K562 treated with DMSO at 1 percent for 48 hours (cell line): ENCODE measurements around the gene ACIN1. TPM values are rescaled to one million over a fixed set of nuclear protein-coding genes. Genes with fewer than 3 reads are reported as not detected.

Source experiments
- total RNA-seq: library from RNA; unstranded; fragments of 300-600 nt; gene quantifications from 2 replicates; pipeline ENCODE4 v1.2.3, GENCODE V29; 2022; ENCODE audit warnings: low replicate concordance; ENCODE audit errors: extremely low read depth

ACIN1 gene
- total RNA-seq: not detected in 2 replicates

GRCh38 chr14:23094666-23095195 lies at the start of gene ACIN1:
Gene ACIN1 (minus strand): TSS chr14:23095136. CDS start chr14:23095112, 24 bp downstream.

DNA sequence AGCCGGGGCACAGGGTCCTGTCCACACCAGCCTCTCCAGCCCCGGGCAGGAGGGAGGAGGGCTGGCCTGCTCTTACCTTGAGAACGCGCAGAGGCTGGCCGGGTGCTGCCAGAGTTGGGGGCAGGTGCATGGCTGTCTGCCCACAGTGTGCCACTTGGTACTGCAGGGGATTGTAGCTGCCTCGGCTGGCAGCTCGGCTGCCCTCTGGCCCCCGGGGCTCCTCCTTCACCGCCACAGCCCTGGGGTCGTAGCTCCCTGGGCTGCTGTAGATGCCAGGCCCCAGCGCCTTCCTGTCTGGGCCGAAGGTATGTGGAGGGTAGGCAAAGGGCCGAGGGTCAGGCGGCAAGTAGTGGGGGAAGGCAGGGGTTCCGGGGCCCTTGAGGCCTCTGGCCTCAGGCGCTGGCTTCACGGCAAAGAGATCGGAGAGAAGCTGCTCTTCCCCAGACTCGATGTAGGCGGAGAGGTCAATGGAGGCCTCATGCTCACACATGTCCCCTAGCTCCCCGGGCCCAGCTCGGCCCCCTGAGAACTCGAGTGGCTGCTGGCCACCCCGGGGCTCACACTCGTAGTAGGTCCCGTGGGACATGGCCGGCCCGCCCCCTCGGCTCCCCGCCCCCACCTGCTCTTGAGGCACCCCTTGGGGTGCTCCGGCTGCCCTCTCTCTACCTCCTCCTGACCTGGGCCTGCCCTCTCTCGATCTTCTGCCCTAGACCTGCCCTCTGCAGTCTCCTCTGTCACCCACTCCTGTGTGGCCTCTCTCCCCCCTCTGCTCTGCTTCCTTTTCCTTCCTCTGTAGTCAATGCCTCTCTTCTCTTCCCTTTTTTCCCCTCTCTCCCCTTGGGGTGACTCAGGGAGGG lies 23.8 kb upstream of the ACIN1 start, which contains the start of gene CEBPE:
CEBPE (minus strand) TSS at position 750 of the 857 bp plus-strand sequence; CDS start at position 586, 164 bp downstream.

DNA sequence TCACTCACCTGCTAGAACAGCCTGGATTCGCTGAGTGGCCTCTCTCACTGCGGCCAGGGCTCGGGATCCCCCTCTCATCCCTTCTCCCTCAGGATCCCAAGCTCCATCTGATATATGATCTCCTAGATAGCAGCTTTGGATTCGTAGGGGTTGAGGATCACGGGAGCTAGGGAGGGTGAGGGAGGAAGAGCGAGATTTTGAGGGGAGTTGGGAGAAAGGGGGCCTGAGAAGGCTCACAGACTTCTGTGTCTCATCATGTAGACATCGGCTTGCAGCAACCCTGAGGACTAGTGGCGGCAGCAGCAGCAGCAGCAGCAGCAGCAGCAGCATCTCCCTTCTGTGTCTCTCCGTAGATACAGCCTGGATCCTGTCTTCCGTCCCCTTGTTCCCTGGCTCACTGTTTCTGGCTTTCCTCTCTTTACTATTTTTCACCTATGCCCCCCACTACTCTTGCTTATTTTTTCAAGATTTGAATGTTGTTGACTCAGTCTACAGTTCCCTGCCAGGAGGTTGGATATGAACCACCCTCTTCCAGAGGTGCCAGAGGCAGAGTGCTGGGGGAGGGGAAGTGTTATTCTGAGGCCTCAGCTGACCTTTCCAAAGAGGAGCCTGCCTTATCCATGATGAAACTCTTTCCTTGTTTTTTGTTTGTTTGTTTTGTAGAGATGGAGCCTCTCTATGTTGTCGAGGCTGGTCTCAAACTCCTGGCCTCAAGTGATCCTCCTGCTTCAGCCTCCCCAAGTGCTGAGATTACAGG lies 9.8 kb upstream of the ACIN1 start, which contains the start of gene CIROP:
CIROP (minus strand) TSS at position 399 of the 757 bp plus-strand sequence; CDS start at position 330, 69 bp downstream.

DNA sequence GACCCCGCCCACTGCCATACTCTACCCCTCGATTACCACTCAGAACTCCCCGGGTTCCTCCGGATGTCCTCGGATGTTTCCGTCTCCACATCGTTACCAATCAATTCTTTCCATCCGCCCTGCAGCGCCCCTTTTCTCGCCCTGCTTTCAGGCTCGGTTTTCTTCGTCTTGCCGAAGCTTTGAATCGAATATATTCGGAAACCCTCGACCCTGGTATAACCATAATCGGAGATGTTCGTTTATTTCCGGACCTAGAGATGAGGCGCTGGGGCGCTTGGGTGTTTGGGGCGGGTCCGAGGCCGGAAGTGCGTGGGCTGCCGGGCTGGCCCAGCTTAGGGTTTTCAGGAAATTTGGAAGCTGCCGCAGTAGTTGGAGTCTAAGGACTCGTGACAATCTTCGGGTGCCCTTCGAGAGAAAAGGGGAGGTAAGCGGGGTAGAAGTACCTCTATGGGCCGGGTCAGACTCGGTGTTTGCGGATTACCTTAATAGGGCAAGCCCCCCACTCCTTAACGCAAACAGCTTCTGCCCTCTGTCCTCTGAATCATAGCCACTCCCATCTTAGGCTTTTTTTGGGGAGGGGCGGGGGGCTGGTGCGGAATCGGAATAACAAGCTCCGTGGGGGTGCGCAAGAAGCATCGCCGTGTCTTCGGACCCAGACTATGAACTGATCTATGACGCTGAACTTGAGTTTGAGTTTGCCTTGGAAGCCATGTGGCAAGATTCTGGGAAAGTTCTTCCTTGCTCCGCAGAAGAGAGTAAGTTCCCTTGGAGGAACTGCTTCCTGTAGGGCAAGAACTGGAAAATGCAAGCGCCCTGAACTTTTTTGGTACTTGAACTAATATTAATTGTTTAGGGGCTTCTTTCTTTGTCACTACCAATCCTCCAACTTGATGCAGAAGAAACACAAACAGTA lies 516 bp upstream of the ACIN1 start, which contains the start of gene C14orf119:
C14orf119 (plus strand) TSS at position 310 of the 913 bp plus-strand sequence. CDS start 2,154 bp downstream, outside the sequence.

DNA sequence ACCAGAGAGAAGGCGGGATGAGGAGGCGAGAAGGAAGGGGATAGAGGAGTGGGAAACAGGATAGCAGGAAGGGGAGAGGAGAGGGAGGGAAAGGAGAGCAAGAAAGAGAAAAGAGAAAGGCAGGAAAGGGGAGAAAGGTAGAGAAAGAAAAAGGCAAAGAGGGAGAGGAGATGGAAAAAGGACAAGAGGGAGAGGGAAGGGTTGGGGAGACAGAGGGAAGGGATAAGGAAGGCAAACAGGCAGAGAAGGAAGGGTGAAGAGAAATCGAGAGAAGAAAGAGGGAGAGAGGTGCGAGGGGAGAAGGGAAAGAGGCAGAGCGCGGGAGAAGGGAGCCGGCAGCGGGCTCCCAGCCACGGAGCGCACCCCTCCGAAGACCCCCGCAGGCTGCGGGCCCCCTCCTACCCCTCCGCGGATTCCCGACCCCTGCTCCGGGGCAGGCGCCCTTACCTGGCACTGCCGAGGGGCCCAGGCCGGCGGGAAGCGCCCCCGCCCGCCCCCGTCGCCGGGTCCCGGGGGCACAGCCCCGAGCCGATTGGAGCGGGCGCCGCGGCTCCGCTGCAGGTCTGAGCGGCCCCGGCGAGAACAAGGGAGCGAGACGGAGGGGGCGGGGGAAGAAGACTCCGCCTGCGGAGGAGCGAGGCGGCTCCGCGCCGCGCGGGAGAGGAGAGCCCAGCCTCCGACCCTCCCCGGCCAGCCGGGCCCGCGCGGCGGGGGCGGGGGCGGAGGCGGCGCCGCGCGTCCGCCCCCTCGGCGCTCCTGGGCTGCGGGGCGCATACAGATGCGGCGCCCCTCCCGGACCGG lies 37.8 kb downstream of the ACIN1 start, which contains the start of gene CDH24:
CDH24 (minus strand) TSS at position 565 of the 801 bp plus-strand sequence. CDS start 1,787 bp downstream, outside the sequence.

GRCh38 chr14:23042162-23042965 lies 52.6 kb downstream of the ACIN1 start, which contains the start of gene PSMB11:
Gene PSMB11 (plus strand): TSS chr14:23042212. CDS start chr14:23042226, 14 bp downstream.

DNA sequence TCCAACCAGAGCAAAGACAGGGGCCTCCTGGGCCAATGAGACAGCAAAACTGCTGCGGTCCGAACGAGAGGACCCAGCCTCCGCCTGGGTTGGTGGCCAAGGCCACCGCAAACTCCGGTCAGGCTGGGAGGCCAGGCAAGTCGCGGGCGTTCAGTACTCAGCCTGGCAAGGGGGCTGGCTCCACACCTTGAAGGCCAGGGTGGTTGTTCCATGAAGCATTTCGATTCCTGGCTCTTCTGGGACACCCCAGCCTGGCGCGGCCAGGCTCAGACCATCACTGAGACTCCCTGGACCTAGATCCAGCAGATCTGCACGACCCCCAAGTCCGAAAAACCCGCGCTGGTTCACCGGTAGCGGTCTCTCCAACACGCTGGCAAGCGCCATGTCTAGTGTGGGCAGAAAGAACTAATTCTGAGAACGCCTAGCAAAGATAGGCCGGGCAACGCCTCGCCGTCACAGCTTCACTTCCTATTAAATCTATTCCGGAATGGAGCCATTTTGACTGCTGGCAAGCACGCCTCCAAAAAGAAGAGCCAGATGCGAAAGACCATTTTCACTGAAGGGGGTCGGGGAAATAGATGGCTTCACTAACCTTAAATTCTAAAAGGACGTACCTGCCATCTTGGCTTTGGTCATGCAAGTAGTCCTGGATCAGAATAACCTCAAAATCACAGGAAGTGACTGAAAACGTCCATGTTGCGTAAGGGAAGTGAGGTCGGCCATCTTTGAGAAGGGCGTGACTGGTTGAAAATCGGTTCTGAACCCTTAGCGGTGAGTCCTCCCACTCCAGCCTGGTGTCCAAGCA lies 60.2 kb downstream of the ACIN1 start, which contains the start of gene PSMB5:
PSMB5 (minus strand) TSS at position 403 of the 805 bp plus-strand sequence; CDS start at position 384, 19 bp downstream.

GRCh38 chr14:23009939-23010726 lies 84.8 kb downstream of the ACIN1 start, which contains the start of gene C14orf93:
Gene C14orf93 (minus strand): TSS chr14:23010143. CDS start chr14:22999023, 11,120 bp downstream.

Other genes starting within 250 kb of the ACIN1 start
- not detected in 2 replicates for gene LRP10, start 223.4 kb downstream of the ACIN1 start, total RNA-seq
- gene REM2, start 211.9 kb downstream of the ACIN1 start, total RNA-seq: not detected in 2 replicates
- not detected in 2 replicates for gene RBM23, start 176.0 kb downstream of the ACIN1 start, total RNA-seq
- gene PRMT5, start 165.8 kb downstream of the ACIN1 start, total RNA-seq: not detected in 2 replicates
- not detected in 2 replicates for gene HAUS4, start 138.0 kb downstream of the ACIN1 start, total RNA-seq
- gene AJUBA, start 112.6 kb downstream of the ACIN1 start, total RNA-seq: not detected in 2 replicates
- gene C14orf93, start 85.0 kb downstream of the ACIN1 start, total RNA-seq: not detected in 2 replicates
- gene PSMB5, start 60.2 kb downstream of the ACIN1 start, total RNA-seq: not detected in 2 replicates
- gene PSMB11, start 52.9 kb downstream of the ACIN1 start, total RNA-seq: not detected in 2 replicates
- gene CDH24, start 37.6 kb downstream of the ACIN1 start, total RNA-seq: not detected in 2 replicates
- not detected in 2 replicates for gene C14orf119, start 369 bp upstream of the ACIN1 start, total RNA-seq
- not detected in 2 replicates for gene CIROP, start 9.9 kb upstream of the ACIN1 start, total RNA-seq
- gene CEBPE, start 24.1 kb upstream of the ACIN1 start, total RNA-seq: not detected in 2 replicates
- not detected in 2 replicates for gene SLC7A8, start 88.5 kb upstream of the ACIN1 start, total RNA-seq
- gene RNF212B, start 142.8 kb upstream of the ACIN1 start, total RNA-seq: not detected in 2 replicates
- gene HOMEZ, start 191.0 kb upstream of the ACIN1 start, total RNA-seq: not detected in 2 replicates
- gene PPP1R3E, start 207.7 kb upstream of the ACIN1 start, total RNA-seq: not detected in 2 replicates
- gene BCL2L2, start 211.7 kb upstream of the ACIN1 start, total RNA-seq: not detected in 2 replicates
- gene PABPN1, start 226.3 kb upstream of the ACIN1 start, total RNA-seq: not detected in 2 replicates